GM03348 (cell line): Measurements from ENCODE around the gene ATAD5.
"Not testable (repeated sequence)": the region's sequence is repeated elsewhere in the genome, so short reads cannot be mapped to it uniquely, and the experiment has no call there.

ENCODE experiments used
- DNase-seq: peaks from one replicate; pipeline ENCODE4 v3.0.0; 2012; ENCODE audit warnings: low spot score

Gene ATAD5

GRCh38 chr17:30915833-30916611, 84.3 kb downstream of the ATAD5 start:
- no peak for DNase-seq

DNA sequence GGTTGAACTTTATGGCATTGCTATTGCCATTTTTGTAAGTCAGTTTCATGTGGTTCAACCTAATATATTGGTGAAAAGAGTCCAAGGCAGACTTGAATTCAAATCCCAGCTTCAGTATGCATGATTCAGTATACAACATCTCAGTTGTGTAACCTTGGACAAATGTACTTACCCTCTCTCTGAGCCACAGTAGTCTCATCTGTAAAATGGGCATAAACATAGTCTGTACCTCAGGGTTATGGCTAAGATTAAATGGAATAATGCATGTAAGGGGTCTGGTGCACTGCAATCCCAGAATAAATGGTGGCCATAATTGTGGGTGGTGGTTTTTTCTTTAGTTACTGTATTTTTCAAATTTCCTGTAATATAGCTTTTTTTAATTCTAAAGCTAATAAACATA, 85.3 kb downstream of the ATAD5 start:
- DNase-seq, result no peak

- DNase-seq, result no peak
These were observed 88.5 kb downstream of the ATAD5 start for GRCh38 chr17:30920282-30920681.

DNA sequence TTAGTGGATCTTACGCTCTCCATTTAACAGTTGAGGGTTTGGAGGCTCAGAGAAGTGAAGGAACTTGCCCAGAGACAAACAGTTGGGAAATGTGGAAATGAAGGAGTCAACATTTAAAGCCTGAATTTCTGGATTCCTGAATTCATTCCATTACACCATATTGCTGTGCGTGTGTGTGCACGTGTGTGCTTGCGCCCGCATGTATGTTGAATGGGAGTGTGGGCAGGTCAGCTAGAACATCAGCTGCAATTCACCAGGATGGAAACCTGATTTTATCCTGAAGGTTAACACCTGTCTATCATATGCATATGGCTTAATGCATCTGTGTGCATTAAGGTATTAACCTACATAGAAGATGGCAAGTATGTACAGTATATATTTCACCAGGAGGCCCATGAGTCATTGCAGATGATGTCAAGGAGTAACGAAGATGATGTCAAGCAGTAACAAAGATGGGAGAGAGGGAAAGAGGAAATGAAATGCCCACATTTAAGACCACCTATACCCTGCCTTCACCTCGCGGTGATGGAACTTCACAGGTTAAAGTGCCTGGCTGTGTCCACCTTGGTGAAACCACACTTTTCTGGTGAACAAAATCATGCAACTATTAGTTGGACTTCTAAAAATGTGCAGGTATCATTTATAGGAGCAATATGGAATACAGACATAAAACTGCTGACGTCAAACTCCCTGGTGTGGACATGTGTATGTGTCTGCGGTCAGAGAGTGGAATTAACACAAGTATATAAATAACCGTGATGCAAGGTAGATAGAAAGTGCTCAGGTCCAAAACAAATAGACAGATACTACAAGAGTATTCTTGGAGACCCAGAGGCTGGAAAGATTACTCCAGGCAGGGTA, 89.1 kb downstream of the ATAD5 start:
- DNase-seq, result no peak

DNA sequence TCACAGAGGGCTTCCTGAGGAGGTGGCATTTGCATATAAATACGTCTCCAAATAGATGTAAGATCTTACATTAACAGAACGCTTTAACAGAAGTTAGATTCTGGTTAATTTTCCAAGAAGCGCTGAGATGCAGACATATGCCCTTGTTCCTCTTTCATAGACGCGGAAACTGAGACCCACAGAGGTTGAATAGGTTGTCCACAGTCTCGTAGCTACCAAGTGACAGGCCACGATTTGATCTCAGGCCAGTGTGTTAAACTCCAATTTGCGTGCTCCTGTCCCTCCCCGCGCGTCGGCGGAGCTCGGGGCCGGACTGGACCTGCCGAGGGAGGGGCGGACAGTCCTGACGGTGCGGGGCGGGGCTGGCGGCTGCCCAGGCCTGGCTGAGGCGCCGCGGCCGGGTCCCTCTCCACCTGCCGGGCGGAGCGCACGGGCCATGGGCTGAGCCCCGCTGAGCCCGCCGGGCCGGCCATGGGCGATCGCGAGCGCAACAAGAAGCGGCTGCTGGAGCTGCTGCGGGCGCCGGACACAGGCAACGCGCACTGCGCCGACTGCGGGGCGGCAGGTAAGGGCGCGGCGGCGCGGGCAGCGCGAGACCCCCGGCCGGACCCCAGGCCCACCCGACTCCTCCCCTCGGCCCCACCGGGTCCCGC, 89.9 kb downstream of the ATAD5 start, which contains the start of gene ADAP2:
Gene ADAP2 (plus strand): TSS at position 402 of the 653 bp plus-strand sequence. CDS start 70 bp downstream, at position 472.
- DNase-seq, result peak; percentile 45

- peak; percentile 53 for DNase-seq
These were observed 90.7 kb downstream of the ATAD5 start for GRCh38 chr17:30922235-30923030.

DNA sequence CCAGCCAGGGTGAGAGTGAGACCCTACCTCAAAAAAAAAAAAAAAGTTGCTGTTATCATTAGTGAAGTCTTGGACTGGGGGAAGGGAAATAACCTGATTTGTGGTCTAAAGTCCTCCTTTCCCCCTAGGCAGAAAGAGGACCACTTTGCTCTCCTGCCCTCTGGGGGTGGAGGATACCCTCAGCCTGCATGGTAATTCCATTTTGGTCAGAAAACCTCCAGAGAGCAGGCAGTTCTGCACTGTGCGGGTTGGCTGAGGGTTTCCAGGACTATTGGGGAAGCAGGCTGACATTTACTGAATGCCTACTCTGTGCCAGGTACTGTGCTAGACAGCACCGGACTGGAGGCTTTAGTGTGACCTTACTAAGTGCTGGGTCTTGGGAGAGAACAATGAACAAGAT, 92.6 kb downstream of the ATAD5 start:
- no peak for DNase-seq

DNA sequence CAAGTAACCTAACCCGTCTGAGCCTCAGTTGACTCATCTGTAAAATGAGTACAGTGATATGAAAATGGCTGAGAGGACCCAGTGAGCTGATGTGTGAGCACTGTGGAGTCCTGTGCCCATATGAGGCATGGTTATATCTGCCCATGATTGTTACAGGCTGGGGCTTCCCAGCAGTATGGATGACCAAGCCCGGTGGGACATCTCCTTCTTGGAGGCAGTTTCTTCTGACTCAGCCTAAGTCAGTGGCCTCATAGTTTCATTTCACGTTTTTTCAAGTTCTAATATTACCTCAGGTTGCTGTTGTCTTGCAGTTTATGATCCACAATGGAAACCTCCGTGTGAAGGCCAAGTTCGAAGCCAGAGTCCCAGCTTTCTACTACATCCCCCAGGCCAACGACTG, 94.8 kb downstream of the ATAD5 start:
- DNase-seq, result no peak

GRCh38 chr17:30927756-30928155, 96.0 kb downstream of the ATAD5 start:
- DNase-seq, result no peak

DNA sequence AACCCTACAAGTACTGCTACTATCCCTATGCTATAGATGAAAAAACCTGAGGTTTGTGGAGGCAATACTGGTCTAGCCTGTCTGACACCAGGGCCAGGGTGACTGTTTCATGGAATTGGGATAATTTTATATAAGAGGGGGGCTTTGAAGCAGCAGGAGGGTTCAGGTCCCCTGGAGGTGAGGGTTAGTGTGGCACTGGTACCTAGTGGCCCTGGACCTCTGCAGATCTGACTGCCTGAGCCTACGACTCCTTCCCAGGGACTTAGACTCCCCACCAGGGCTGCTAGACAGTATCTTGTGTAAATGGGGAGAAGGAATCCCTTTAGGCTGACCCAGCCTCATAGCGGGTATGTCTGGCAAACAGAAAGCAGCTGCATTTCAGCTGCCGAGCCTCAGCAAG, 96.8 kb downstream of the ATAD5 start:
- no peak for DNase-seq

- DNase-seq, result no peak
These were observed 97.4 kb downstream of the ATAD5 start for GRCh38 chr17:30929081-30929633.

DNA sequence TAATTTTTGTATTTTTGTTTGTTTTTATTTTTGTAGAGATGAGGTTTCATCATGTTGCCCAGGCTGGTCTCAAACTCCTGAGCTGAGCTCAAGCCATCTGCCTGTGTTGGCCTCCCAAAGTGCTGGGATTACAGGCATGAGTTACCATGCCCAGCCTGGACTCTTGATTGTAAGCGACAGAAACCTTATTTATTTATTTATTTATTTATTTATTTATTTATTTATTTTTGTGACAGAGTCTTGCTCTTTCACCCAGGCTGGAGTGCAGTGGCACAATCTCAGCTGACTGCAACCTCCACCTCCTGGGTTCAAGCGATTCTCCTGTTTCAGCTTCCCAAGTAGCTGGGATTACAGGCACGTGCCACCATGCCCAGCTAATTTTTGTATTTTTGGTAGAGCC, 98.1 kb downstream of the ATAD5 start:
- DNase-seq, result not testable (repeated sequence)

DNA sequence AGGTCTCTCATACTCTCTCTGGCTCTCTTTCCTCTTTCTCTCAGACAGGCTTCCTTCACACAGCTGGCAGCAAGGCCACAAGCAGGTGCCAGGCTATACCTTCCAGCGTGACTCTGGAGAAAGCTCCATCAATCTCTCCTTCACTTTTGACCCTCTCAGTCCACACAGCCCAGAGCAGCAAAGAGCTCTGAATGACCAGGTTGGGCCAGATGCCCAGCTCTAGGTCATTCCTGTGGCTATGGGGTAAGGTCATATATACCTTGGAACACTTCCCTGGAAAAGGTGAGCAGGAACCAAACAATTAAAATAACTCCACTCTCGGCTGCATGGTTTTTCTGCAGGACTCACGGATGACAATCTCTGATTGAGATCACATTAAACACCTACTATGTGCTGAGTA, 98.7 kb downstream of the ATAD5 start:
- no peak for DNase-seq

GRCh38 chr17:30931582-30931981, 99.8 kb downstream of the ATAD5 start:
- not testable (repeated sequence) for DNase-seq

- no peak for DNase-seq
These were observed 102.2 kb downstream of the ATAD5 start for GRCh38 chr17:30933966-30934365.

DNA sequence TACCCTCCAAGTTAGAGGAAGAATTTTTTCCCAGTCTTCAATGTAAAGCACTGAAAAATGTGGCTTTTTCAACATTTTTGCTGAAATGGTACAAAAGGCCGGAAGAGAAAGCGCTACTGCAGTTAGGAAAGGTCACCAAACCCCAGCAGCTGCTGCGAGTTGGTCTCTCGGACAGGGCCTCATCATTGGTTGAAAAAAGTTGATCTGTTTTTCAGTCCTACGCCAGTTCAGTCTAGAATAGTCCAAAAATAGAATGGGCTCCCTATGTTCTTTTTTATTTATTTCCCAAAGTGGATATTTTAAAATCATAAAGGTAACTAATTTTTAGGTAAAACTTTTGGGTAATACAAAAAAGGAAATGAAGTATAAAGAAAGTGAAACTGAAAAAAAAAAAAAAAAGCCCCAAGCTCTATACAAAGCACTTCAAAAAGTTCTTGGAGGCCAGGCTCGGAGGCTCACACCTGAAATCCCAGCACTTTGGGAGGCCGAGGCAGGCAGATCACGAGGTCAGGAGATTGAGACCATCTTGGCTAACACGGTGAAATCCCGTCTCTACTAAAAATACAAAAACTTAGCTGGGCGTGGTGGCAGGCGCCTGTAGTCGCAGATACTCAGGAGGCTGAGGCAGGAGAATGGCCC, 107.4 kb downstream of the ATAD5 start:
- DNase-seq, result no peak

GRCh38 chr17:30942308-30943079, 110.7 kb downstream of the ATAD5 start:
- DNase-seq, result no peak
